ENCODE measurements around the gene MYBBP1A. TPM values are rescaled to one million over a fixed set of nuclear protein-coding genes. Genes with fewer than 3 reads are reported as not detected.

The MYBBP1A gene
- total and polyA plus RNA-seq, 2 of the 8 experiments (the other 6 are each of a cell fraction or from before 2014, with no cell fraction given), result 46.8 to 151 TPM

- TF ChIP-seq CTBP2 (IDR thresholded peaks at IDR 0.05; ENCODE audit: borderline replicate concordance, insufficient read depth, insufficient read length, low read length) (no peak), EGR1 (IDR thresholded peaks at IDR 0.05; ENCODE audit: borderline replicate concordance, low read depth, low read length) (no peak), ATF2 (IDR thresholded peaks at IDR 0.05; ENCODE audit: low read length) (no peak), BCL11A (IDR thresholded peaks at IDR 0.05; ENCODE audit: low read depth in 2 of 2, low read length in 2 of 2) (no peak)
- H3K36me3 ChIP-seq (ENCODE audit: control insufficient read depth in 2 of 4, insufficient read depth in 4 of 4, low read length in 3 of 4), result peaks cover 48 to 65% (median 58%) of the 10 kb centered on the region in 4 experiments
- H3K27me3 ChIP-seq (replicated peaks in 1 of 4; ENCODE audit: control insufficient read depth in 3 of 4, extremely low read depth in 1 of 4, insufficient read depth in 3 of 4, low read length in 3 of 4), result no peaks in the 10 kb centered on the region
- no peak overlapping the region for H2BK15ac ChIP-seq (ENCODE audit: low read length)
- no peaks in the 10 kb centered on the region for H3K9me3 ChIP-seq (ENCODE audit: insufficient read depth in 2 of 2, low read depth in 1 of 2, low read length in 1 of 2)
- no peak overlapping the region for H3K27ac ChIP-seq (ENCODE audit: low read depth, low read length)
- peaks cover 14% of the 10 kb centered on the region; the same call in 1 of the 2 replicates for H3K23me2 ChIP-seq (ENCODE audit: low read depth, low read length)
- POLR2A ChIA-PET (ENCODE audit: partially characterized antibody), result interaction anchor here (0.6 to 32.8 kb wide), 4 partner anchors 8 to 59 kb away, joined by 3 to 546 read pairs (median 5); partner anchors contain the start of gene GGT6
- peaks cover 13% of the 10 kb centered on the region for H3K79me1 ChIP-seq (ENCODE audit: low read depth, low read length)
- no peak overlapping the region for H4K91ac ChIP-seq (replicated peaks; ENCODE audit: insufficient read length, low read length)
- no peak overlapping the region for H3K18ac ChIP-seq (ENCODE audit: extremely low read depth, low read length)
- no peak overlapping the region for H3K4ac ChIP-seq (replicated peaks; ENCODE audit: insufficient read length, low read depth, low read length)
- H3K56ac ChIP-seq (replicated peaks; ENCODE audit: insufficient read length, low read depth, low read length), result no peak overlapping the region
- H3K4me3 ChIP-seq (ENCODE audit: extremely low read depth in 1 of 4, insufficient read depth in 2 of 4, low read depth in 3 of 4, low read length in 4 of 4), result no peak overlapping the region
- H2AFZ ChIP-seq (ENCODE audit: low read length), result no peak overlapping the region
- CTCF ChIA-PET (ENCODE audit: partially characterized antibody), result interaction anchor here (0.6 to 3.2 kb wide), 8 partner anchors 14 to 131 kb away, joined by 3 to 15 read pairs (median 3); no protein-coding TSS in a partner anchor
- no peak for FAIRE-seq
- no peak overlapping the region for H3K23ac ChIP-seq (ENCODE audit: insufficient read length)
- H2BK12ac ChIP-seq (ENCODE audit: low read depth, low read length), result no peak overlapping the region
- no peak overlapping the region for H3K14ac ChIP-seq (ENCODE audit: insufficient read length)
- H4K20me1 ChIP-seq (replicated peaks in 1 of 2; ENCODE audit: control insufficient read depth in 1 of 2, insufficient read depth in 2 of 2, low read length in 2 of 2), result peaks cover 9 to 13% of the 10 kb centered on the region in 2 experiments
- H2BK5ac ChIP-seq (ENCODE audit: low read depth, low read length), result no peak overlapping the region
- no peak overlapping the region for H4K5ac ChIP-seq (ENCODE audit: insufficient read length, low read depth, low read length)
- H3K4me1 ChIP-seq (replicated peaks in 1 of 4; ENCODE audit: control insufficient read depth in 3 of 4, insufficient read depth in 4 of 4, low read length in 3 of 4), result peaks cover 6 to 17% (median 10%) of the 10 kb centered on the region in 4 experiments; a peak in 6 of 7 replicates
- H2AK5ac ChIP-seq (ENCODE audit: low read depth, low read length), result no peak overlapping the region
- no peak overlapping the region for H2BK20ac ChIP-seq (ENCODE audit: low read length)
- peak overlapping the region; percentile 20; the same call in 1 of the 2 replicates for H4K8ac ChIP-seq (ENCODE audit: extremely low read depth, insufficient read depth, low read length)
- DNase-seq (ENCODE audit: low read depth in 1 of 2, low spot score in 2 of 2), result no peak
- no peak overlapping the region for H2BK120ac ChIP-seq (replicated peaks; ENCODE audit: low read depth, low read length)
- 93% methylated on average over 26 of the region's 27 CpGs; no CpG with 5 or more reads in 1 of the 2 experiments for WGBS, 2 experiments (ENCODE audit: extremely low coverage in 1 of 2, insufficient coverage in 1 of 2, insufficient read length in 1 of 2, insufficient replicate concordance in 2 of 2, low coverage in 1 of 2, low lambda C conversion rate in 2 of 2, missing lambda C conversion rate in 1 of 2)
- no peak overlapping the region for H3K9ac ChIP-seq (replicated peaks in 1 of 4; ENCODE audit: extremely low read depth in 1 of 4, low read depth in 3 of 4, low read length in 3 of 4)
- peaks cover 0 to 21% of the 10 kb centered on the region in 2 experiments; a peak in 3 of 4 replicates for H3K79me2 ChIP-seq (ENCODE audit: control insufficient read depth in 1 of 2, insufficient read depth in 2 of 2, low read length in 2 of 2)
- no peak overlapping the region for H3K4me2 ChIP-seq (ENCODE audit: insufficient read depth in 1 of 2, low read depth in 2 of 2, low read length in 2 of 2)
Observed at GRCh38 chr17:4551796-4552525, 3.2 kb downstream of the MYBBP1A start.
